ENCODE measurements around the gene CRABP1. TPM values are rescaled to one million over a fixed set of nuclear protein-coding genes. Genes with fewer than 3 reads are reported as not detected.

CRABP1 gene
- total and polyA plus RNA-seq, 10 of the 15 experiments (the other 5 are each of a cell fraction or from before 2014, with no cell fraction given): 0.21 to 0.41 TPM; not detected in 8

DNA sequence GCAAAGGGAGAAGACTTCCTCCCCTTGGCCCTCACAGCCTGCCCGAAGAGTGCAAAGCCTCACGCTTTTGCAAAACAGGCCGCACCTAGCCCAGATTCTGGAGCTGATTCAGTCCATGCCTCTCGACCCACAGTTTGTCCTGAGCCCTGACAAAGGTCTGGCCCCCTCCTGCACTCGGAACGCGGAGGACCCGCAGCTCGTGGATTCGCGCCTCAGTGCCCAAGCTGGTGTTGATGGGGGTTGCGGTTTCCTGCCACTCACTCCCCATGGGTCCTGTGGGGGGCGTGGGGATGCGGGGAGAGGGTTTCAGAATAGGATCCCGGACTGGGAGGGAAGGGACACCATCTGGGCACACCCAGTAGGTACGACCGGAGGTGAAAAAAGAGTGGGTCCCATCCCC, 594 bp upstream of the CRABP1 start:
- Histone ChIP-seq H3K4me3 (no peak overlapping the region), H3K4me2 (ENCODE audit: control insufficient read depth, insufficient read depth) (no peak overlapping the region), H4K20me1 (ENCODE audit: control insufficient read depth, insufficient read depth) (no peaks in the 10 kb centered on the region), H3K4me1 (ENCODE audit: control insufficient read depth, insufficient read depth, low read length) (no peaks in the 10 kb centered on the region), H3K27ac (ENCODE audit: control insufficient read depth, insufficient read depth) (no peak overlapping the region), H2AFZ (ENCODE audit: control insufficient read depth, low read depth, low read length) (no peak overlapping the region), H3K9ac (ENCODE audit: control insufficient read depth, insufficient read depth, low read length) (no peak overlapping the region), H3K36me3 (ENCODE audit: control insufficient read depth in 2 of 2, insufficient read depth in 2 of 2, low read length in 1 of 2) (no peaks in the 10 kb centered on the region), H3K9me3 (replicated peaks; ENCODE audit: control insufficient read depth, insufficient read depth, low read length) (no peaks in the 10 kb centered on the region), H3K79me2 (ENCODE audit: control insufficient read depth, insufficient read depth, low read length) (no peaks in the 10 kb centered on the region), H3K27me3 (replicated peaks in 1 of 2; ENCODE audit: control insufficient read depth in 2 of 2, insufficient read depth in 2 of 2, low read length in 1 of 2) (peaks cover 14 to 16% of the 10 kb centered on the region in 2 experiments)
- ATAC-seq (no peak), DNase-seq (ENCODE audit: low read depth, low spot score) (no peak), FAIRE-seq (no peak)
- ChIA-PET SMC1A (ENCODE audit: uncharacterized antibody, unreplicated experiment) (no interaction called here), RAD21 (ENCODE audit: unreplicated experiment) (no interaction called here), POLR2A (no interaction called here), CTCF (interaction anchor here (0.8 kb wide), 1 partner anchor 100 kb away, joined by 3 read pairs; no protein-coding TSS in a partner anchor)
- TF ChIP-seq HDGF (IDR thresholded peaks at IDR 0.05) (no peak), SIX5 (IDR thresholded peaks at IDR 0.05; ENCODE audit: low read depth, low read length, severe bottlenecking) (no peak), MYB (IDR thresholded peaks at IDR 0.05; ENCODE audit: borderline replicate concordance, low read depth, low read length) (no peak), ZNF24 (IDR thresholded peaks at IDR 0.05) (no peak), TBL1XR1 (IDR thresholded peaks at IDR 0.05; ENCODE audit: low read depth, low read length) (no peak), DPF2 (IDR thresholded peaks at IDR 0.05) (no peak), ZNF207 (IDR thresholded peaks at IDR 0.05; ENCODE audit: borderline replicate concordance) (no peak), KAT2A (conservative IDR thresholded peaks at IDR 0.05; ENCODE audit: control insufficient read depth, low read depth, low read length) (no peak)
- TF ChIP-seq, protein P1, sequence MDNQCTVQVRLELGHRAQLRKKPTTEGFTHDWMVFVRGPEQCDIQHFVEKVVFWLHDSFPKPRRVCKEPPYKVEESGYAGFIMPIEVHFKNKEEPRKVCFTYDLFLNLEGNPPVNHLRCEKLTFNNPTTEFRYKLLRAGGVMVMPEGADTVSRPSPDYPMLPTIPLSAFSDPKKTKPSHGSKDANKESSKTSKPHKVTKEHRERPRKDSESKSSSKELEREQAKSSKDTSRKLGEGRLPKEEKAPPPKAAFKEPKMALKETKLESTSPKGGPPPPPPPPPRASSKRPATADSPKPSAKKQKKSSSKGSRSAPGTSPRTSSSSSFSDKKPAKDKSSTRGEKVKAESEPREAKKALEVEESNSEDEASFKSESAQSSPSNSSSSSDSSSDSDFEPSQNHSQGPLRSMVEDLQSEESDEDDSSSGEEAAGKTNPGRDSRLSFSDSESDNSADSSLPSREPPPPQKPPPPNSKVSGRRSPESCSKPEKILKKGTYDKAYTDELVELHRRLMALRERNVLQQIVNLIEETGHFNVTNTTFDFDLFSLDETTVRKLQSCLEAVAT (IDR thresholded peaks at IDR 0.05): no peak
- no TSS peak for BruUV-seq (replicated peaks)
- intact Hi-C loops (cut with micrococcal nuclease; ENCODE audit: unreplicated experiment): no loop called here
- WGBS (ENCODE audit: insufficient coverage, insufficient replicate concordance, low lambda C conversion rate, missing lambda C conversion rate): 38% methylated on average over 17 of the region's 17 CpGs
- in situ Hi-C loops (cut with MboI): no loop called here

All from GM12878 (cell line).